Lung (tissue), 16 donors: ENCODE measurements around the gene HSBP1. TPM values are rescaled to one million over a fixed set of nuclear protein-coding genes. Genes with fewer than 3 reads are reported as not detected.

Experiments
- ATAC-seq: fragments of 200-7000 bp; cut with Tn5 transposase; one replicate; pipeline ENCODE4 v1.9.1; 2020; ENCODE audit warnings: moderate number of reproducible peaks; ENCODE audit not compliant: insufficient read depth, low FRiP score
- DNase-seq, 3 donors: peaks; one replicate each; pipeline ENCODE4 v3.0.0-alpha.2; 2013 to 2017
- H3K27ac ChIP-seq, 2 donors: one replicate each; pipeline ENCODE4 v1.5.1; 2013; ENCODE audit warnings: mild to moderate bottlenecking in 2 of 2, moderate library complexity in 2 of 2, control low read depth in 1 of 2, inconsistent platforms in 1 of 2, low read depth in 1 of 2, low read length in 1 of 2
- H3K27me3 ChIP-seq, 3 donors: one replicate each; pipeline ENCODE4 v1.5.1; 2013; ENCODE audit warnings: low read length in 2 of 3; ENCODE audit not compliant: control insufficient read depth in 3 of 3, insufficient read depth in 3 of 3
- H3K36me3 ChIP-seq, 4 donors: one replicate each; pipeline ENCODE4 v1.5.1; 2013; ENCODE audit warnings: low read length in 4 of 4, mild to moderate bottlenecking in 1 of 4, moderate library complexity in 1 of 4; ENCODE audit not compliant: control insufficient read depth in 4 of 4, insufficient read depth in 4 of 4
- H3K4me1 ChIP-seq, 5 donors: one replicate each; pipeline ENCODE4 v1.5.1; 2013; ENCODE audit warnings: low read length in 5 of 5, mild to moderate bottlenecking in 2 of 5, moderate library complexity in 1 of 5; ENCODE audit not compliant: control insufficient read depth in 5 of 5, insufficient read depth in 5 of 5
- H3K4me3 ChIP-seq: one replicate; pipeline ENCODE4 v1.5.1; 2013; ENCODE audit warnings: mild to moderate bottlenecking, control low read depth, moderate library complexity
- H3K9ac ChIP-seq, 2 donors: one replicate each; pipeline ENCODE4 v1.5.1; 2013; ENCODE audit warnings: low read length in 2 of 2, control low read depth in 1 of 2; ENCODE audit not compliant: insufficient read depth in 1 of 2
- H3K9me3 ChIP-seq, 4 donors: one replicate each; pipeline ENCODE4 v1.5.1; 2013; ENCODE audit warnings: low read length in 3 of 4, mild to moderate bottlenecking in 1 of 4, moderate library complexity in 1 of 4; ENCODE audit not compliant: control insufficient read depth in 4 of 4, insufficient read depth in 3 of 4
- CTCF ChIP-seq: IDR thresholded peaks from 2 replicates; pipeline ENCODE4 v1.5.1; 2012; ENCODE audit warnings: mild to moderate bottlenecking; ENCODE audit errors: control extremely low read depth, extremely low read depth
- WGBS, 2 donors: extraction: QIAGEN DNeasy Blood & Tissue Kit; methylation state at CpG; one replicate each; pipeline ENCODE4 v1.1.7; 2013; 5-methylcytosine and 5-hydroxymethylcytosine counted together
- long read RNA-seq, 5 donors: transcript quantifications; one replicate each; lab custom pipeline, GENCODE V29; 2026
- polyA plus RNA-seq, 2 donors: library from polyadenylated mRNA; stranded (reverse); fragments of 200-250 nt; gene quantifications; one replicate each; pipeline ENCODE4 v1.2.1, GENCODE V29; 2013
- total RNA-seq, 2 donors: library from RNA; depleted of rRNA in 1 of 2; stranded (reverse); fragments of >200 nt in 1 of 2; gene quantifications; one replicate each; pipeline ENCODE4 v1.2.1, GENCODE V29; 2014 to 2021
- donor health status: control.
- donor health status: control.
- donor health status: Bipolar disorder and iron deficiency.
- donor health status: healthy.
- donor health status: DM: yes; HTN: yes; CAD: no.

Gene HSBP1
- total RNA-seq (100 to 1,000 TPM; 102 to 109 TPM), polyA plus RNA-seq (10 to 100 TPM; 50.5 to 88.9 TPM)
- long read RNA-seq, donor 1, full-length matches to known transcripts: 260 of 271 reads
- long read RNA-seq, donor 1, partial matches to known transcripts: 11 of 271 reads
- long read RNA-seq, donor 1, other reads (novel, unspliced or antisense): 0 of 271 reads
- long read RNA-seq, donor 2, full-length matches to known transcripts: 107 of 133 reads
- long read RNA-seq, donor 2, partial matches to known transcripts: 19 of 133 reads
- long read RNA-seq, donor 2, other reads (novel, unspliced or antisense): 7 of 133 reads
- long read RNA-seq, donor 3, full-length matches to known transcripts: 148 of 148 reads
- long read RNA-seq, donor 3, partial matches to known transcripts: 0 of 148 reads
- long read RNA-seq, donor 3, other reads (novel, unspliced or antisense): 0 of 148 reads
- long read RNA-seq, donor 4, full-length matches to known transcripts: 124 of 124 reads
- long read RNA-seq, donor 4, partial matches to known transcripts: 0 of 124 reads
- long read RNA-seq, donor 4, other reads (novel, unspliced or antisense): 0 of 124 reads
- long read RNA-seq, donor 5, full-length matches to known transcripts: 260 of 279 reads
- long read RNA-seq, donor 5, partial matches to known transcripts: 7 of 279 reads
- long read RNA-seq, donor 5, other reads (novel, unspliced or antisense): 12 of 279 reads

- peak; percentile 93 for DNase-seq
- H3K9me3 ChIP-seq: no peaks in the 10 kb centered on the region
Observed at GRCh38 chr16:83807710-83808572, at the start of gene HSBP1. Gene HSBP1 (plus strand): TSS chr16:83807978. CDS start chr16:83808077, 99 bp downstream.

GRCh38 chr16:83762141-83762991 lies 45.4 kb upstream of the HSBP1 start:
- Histone ChIP-seq H3K27ac (no peak overlapping the region), H3K9me3 (no peaks in the 10 kb centered on the region), H3K4me1 (no peaks in the 10 kb centered on the region), H3K4me3 (no peak overlapping the region), H3K9ac (no peak overlapping the region), H3K36me3 (no peaks in the 10 kb centered on the region), H3K27me3 (no peaks in the 10 kb centered on the region)
- 75 to 88% methylated on average over 11 of the region's 11 CpGs for WGBS, 2 donors
- DNase-seq (no peak), ATAC-seq (no peak)
- no peak for TF ChIP-seq CTCF

More at GRCh38 chr16:83807710-83808572, at the start of gene HSBP1:
- peak within 1 kb of the TSS; percentile 77 to 86 for H3K27ac ChIP-seq
- 1% methylated on average over 74 to 76 of the region's 76 CpGs for WGBS, 2 donors
- no peaks in the 10 kb centered on the region for H3K27me3 ChIP-seq
- H3K4me1 ChIP-seq: peaks cover 6 to 13% (median 8%) of the 10 kb centered on the region in 5 donors
- peak within 1 kb of the TSS; percentile 91 for H3K4me3 ChIP-seq
- peak; percentile 94 for ATAC-seq
- peaks cover 0 to 20% (median 4%) of the 10 kb centered on the region in 4 donors for H3K36me3 ChIP-seq
- TF ChIP-seq CTCF: no peak
- peak within 1 kb of the TSS; percentile 76 to 83 for H3K9ac ChIP-seq

GRCh38 chr16:83762992-83763358 lies 44.8 kb upstream of the HSBP1 start:
- Histone ChIP-seq H3K4me1 (no peaks in the 10 kb centered on the region), H3K36me3 (no peaks in the 10 kb centered on the region), H3K9me3 (no peaks in the 10 kb centered on the region), H3K9ac (no peak overlapping the region), H3K27ac (no peak overlapping the region), H3K27me3 (no peaks in the 10 kb centered on the region), H3K4me3 (no peak overlapping the region)
- TF ChIP-seq CTCF: no peak
- DNase-seq: no peak
- 84 to 96% methylated on average over 5 of the region's 5 CpGs for WGBS, 2 donors
- no peak for ATAC-seq
